ENCODE data around the gene USP32.
"Not testable (repeated sequence)": the region's sequence is repeated elsewhere in the genome, so short reads cannot be mapped to it uniquely, and the experiment has no call there.

The USP32 gene

DNA sequence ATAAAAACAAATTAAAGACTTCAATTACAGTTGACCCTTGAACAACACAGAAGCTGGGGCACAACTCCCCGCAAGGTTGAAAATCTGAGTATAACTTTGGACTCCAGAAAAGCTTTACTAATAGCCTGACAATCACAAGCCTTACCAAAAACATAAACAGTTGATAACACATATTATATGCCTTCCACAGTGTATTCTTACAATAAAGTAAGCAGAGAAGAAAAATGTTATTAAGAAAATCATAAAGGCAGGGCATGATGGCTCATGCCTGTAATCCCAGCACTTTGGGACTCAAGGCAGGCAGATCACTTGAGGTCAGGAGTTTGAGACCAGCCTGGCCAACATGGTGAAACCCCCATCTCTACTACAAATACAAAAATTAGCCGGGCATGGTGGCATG, 58.9 kb downstream of the USP32 start:
- not testable (repeated sequence) for DNase-seq (ENCODE audit: low read depth in 3 of 3)

GRCh38 chr17:60332574-60332973, 59.4 kb downstream of the USP32 start:
- DNase-seq (ENCODE audit: low read depth in 3 of 3): no peak

DNA sequence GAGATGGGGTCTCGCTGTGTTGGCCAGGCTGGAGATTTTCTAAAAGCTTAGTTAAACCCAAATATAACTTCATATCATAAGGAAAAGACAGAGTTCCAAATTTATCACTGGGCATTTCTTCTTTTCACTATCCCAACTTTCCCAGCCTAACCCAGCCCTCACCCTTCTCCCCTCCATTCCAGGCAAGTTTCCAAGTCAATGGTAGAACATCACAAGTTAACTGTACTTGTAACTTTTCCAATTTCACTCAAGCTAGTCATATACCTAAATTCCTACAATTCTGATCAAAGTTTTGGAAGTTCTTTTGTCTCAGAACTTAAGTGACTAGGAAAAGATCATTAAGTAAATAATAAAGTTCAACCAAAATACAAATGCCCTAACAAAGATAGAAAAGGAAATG, 61.2 kb downstream of the USP32 start:
- no peak for DNase-seq (ENCODE audit: low read depth in 3 of 3)

GRCh38 chr17:60328679-60329078, 63.3 kb downstream of the USP32 start:
- no peak for DNase-seq (ENCODE audit: low read depth in 3 of 3)

DNA sequence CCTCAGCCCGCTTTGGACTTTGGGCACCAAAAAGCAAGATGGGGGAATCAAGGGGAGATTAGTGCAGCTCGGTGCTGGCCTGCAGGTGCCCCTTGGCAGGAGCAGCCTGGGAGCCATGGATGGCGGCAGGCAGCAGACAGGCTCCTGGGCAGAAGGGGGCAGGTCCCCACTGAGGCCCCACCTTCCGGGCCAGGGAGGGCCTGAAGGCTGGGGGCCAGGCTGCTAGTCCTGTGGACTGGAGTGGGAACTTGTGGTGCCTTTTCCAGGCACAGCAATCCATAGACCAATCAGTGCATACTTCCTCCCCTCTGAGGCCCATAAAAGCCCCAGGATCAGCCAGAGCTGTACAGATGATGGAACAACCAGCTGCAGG, 64.0 kb downstream of the USP32 start:
- no peak for DNase-seq (ENCODE audit: low read depth in 3 of 3)

DNA sequence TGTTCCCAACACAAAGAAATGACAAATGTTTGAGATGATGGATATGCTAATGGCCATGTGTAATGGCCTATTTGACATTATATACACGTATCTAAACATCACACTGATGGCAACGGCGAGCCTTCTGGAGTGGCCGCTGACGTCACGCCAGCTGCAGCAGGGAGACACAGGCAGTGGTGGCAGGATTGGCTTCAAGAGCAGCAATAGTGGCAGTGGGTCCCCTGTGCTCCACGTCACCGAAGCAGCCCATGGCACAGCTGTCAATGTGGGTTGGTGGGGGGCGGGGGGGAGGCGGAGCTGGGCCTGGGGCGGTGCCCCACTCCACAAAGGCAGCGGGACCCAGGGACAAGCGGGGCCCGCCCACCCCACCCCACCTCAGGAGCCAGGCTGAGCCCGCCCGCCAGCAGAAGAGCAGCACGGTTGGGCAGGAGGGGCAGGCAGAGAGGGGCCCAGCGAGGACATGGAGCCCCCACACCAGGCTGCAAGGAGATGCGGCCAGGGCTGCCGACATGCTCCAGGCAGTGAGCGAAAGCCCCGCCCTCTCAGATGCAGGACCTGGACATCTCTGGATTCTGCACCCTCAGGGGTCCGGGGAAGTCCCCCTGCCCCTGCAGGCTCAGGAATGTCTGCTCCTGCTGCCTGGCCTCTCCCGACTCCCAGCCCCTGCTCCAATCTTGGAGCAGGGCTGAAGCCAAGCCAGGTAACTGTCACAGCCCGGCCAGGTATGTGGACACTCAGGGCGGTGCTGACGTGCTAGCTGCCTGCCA, 64.6 kb downstream of the USP32 start:
- no peak for DNase-seq (ENCODE audit: low read depth in 3 of 3)

DNA sequence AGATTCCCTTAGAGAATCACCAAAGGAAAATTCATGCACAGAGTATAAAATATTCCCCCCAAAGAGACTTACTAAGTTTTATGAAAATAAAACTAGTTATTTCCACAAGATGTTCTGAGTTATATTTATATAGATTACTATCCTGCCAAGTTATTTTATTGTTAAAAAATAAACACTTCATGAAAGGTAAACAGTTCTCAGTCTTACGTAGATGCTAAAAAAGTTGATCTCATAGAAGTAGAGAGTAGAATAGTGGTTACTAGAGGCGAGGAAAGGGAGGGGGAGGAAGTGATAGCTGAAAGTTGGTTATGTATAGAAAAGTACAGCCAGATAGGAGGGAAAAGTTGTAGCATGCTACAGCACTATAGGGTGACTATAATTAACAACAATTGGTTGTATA, 65.2 kb downstream of the USP32 start:
- DNase-seq (ENCODE audit: low read depth in 3 of 3): no peak

GRCh38 chr17:60325730-60326524, 66.0 kb downstream of the USP32 start:
- DNase-seq (ENCODE audit: low read depth in 3 of 3): no peak

- no peak for DNase-seq (ENCODE audit: low read depth in 3 of 3)
These were observed 68.2 kb downstream of the USP32 start for GRCh38 chr17:60323754-60324153.

- DNase-seq (ENCODE audit: low read depth in 3 of 3): no peak
These were observed 69.9 kb downstream of the USP32 start for GRCh38 chr17:60322056-60322387.

DNA sequence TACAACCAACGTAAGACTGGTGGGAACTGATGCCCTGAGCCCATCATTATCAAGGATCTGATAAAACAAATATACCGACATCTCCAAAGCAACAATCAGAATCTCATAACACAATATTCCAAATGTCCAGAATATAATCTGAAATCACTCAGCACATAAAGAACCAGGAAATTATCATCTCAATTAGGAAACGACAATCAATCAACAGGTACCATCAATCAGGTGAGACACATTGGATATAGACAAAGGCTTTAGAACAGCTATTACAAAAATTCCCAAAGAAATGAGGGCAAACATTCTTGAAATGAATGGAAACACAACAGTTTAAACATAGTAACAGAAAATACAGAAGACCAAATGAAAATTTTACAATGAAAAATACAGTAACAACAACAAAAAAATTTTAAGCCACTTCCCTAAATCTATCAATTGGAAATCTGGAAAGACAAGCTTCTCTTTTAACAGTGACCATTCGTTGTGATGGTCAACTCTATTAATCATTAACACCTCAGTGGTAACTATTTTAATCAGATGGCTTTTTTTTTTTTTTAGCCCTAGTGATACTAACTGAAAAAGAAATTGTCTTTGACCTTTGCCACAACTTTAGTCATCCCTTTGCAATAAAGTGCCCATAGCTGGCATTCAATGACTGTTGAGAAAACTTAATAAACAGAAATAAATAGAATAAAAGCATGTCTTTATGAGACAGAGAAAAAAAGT, 70.4 kb downstream of the USP32 start:
- no peak for DNase-seq (ENCODE audit: low read depth in 3 of 3)

GRCh38 chr17:60318830-60319229, 73.1 kb downstream of the USP32 start:
- DNase-seq (ENCODE audit: low read depth in 3 of 3): no peak

GRCh38 chr17:60318326-60318725, 73.6 kb downstream of the USP32 start:
- DNase-seq (ENCODE audit: low read depth in 3 of 3): no peak

DNA sequence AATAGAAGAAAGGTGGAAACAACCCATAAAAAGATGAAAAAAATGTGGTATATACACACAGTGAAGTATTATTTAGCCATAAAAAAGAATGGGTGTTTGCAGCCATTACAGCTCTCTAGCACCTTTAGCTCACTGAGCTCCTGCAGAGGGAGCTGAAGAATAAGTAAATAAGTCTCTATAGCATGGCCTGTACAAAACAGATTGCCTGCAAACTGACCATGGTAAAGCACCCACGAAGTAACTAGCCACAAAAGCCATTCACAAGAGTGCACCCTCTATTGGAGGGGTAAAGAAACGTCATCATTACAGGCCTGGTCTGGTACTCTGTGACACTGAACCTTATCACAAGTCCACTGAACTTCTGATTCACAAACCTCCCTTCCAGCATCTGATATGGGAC, 76.3 kb downstream of the USP32 start:
- no peak for DNase-seq (ENCODE audit: low read depth in 3 of 3)

GRCh38 chr17:60314900-60315299, 77.0 kb downstream of the USP32 start:
- DNase-seq (ENCODE audit: low read depth in 3 of 3): not testable (repeated sequence)

DNA sequence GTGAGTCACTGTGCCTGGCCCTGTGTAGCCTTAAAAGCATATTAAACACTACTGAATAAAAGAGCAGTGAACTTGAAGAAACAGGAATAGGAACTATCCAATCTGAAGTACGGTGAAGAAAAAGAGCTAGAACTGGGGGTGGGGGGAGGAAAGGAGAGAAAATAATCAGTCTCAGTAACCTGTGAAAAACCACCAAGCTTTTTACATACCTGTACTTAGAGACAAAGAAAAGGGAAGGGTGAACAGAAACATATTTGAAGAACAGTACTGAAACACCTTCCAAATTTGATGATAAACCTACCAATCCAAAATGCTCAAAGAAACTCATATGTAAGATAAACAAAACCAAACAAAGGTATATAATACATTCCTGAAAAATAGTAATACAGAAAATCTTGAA, 77.5 kb downstream of the USP32 start:
- DNase-seq (ENCODE audit: low read depth in 3 of 3): no peak

GRCh38 chr17:60311936-60312335, 80.0 kb downstream of the USP32 start:
- no peak for DNase-seq (ENCODE audit: low read depth in 3 of 3)

GRCh38 chr17:60311186-60311585, 80.7 kb downstream of the USP32 start:
- DNase-seq (ENCODE audit: low read depth in 3 of 3): no peak

DNA sequence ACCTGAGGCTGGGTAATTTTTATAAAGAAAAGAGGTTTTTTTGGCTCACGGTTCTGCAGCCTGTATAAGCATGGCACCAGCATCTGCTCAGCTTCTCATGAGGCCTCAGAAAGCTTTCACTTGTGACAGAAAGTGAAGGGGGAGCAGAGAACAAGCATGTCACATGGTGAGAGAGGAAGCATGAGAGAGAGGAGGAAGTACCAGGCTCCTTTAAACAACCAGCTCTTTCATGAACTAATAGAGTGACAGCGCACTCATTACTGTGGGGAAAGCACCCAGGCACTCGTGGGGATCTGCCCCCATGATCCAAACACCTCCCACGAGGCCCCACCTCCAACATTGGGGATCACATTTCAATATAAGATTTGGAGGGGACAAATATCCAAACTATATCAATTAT, 86.8 kb downstream of the USP32 start:
- DNase-seq (ENCODE audit: low read depth in 3 of 3): no peak

GRCh38 chr17:60304502-60304901, 87.4 kb downstream of the USP32 start:
- DNase-seq (ENCODE audit: low read depth in 3 of 3): no peak

- no peak for DNase-seq (ENCODE audit: low read depth in 3 of 3)
These were observed 88.4 kb downstream of the USP32 start for GRCh38 chr17:60303406-60304099.

DNA sequence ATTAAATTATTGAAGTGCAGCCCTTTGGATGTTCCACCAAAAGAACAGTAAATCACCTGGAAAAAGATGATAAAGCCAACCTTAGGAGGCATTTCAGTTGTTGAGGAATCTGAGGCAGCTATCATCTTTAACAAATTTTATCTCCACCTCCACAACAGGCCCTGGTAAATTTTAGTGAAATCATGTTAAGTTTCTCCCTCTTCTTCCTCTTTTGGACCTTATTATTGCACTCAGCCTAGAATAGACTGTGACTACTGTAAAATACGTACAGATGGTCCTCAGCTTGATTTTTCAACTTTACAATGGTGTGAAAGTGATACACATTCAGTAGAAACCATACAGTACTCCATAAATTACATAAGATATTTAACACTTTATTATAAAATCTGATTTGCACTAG, 90.3 kb downstream of the USP32 start:
- no peak for DNase-seq (ENCODE audit: low read depth in 3 of 3)
